ENCODE results near the gene ADGRG3.

- TF ChIP-seq ZNF140 (tag by site-specific recombination; IDR thresholded peaks at IDR 0.05) (no peak), ZNF121 (tag by site-specific recombination; IDR thresholded peaks at IDR 0.05) (no peak), ZNF148 (tag by site-specific recombination; IDR thresholded peaks at IDR 0.05; ENCODE audit: borderline replicate concordance) (no peak), CTCF (tag by site-specific recombination; IDR thresholded peaks at IDR 0.05) (no peak), ZSCAN30 (tag by site-specific recombination; IDR thresholded peaks at IDR 0.05) (no peak), PATZ1 (tag by site-specific recombination; IDR thresholded peaks at IDR 0.05) (no peak), ZNF274 (IDR thresholded peaks at IDR 0.05; ENCODE audit: low read length) (no peak), ZNF274 (tag by site-specific recombination; IDR thresholded peaks at IDR 0.05; ENCODE audit: borderline replicate concordance) (no peak), ZNF398 (tag by site-specific recombination; IDR thresholded peaks at IDR 0.05) (no peak), ZNF114 (tag by site-specific recombination; IDR thresholded peaks at IDR 0.05) (no peak), REST (tag by site-specific recombination; IDR thresholded peaks at IDR 0.05) (no peak), ZNF501 (tag by site-specific recombination; IDR thresholded peaks at IDR 0.05) (no peak)
Observed at GRCh38 chr16:57668630-57669475, 747 bp downstream of the ADGRG3 start.
